Measurements from ENCODE around the gene MYBBP1A.

GRCh38 chr17:4509401-4509800, 45.8 kb downstream of the MYBBP1A start:
- TF ChIP-seq, protein P1, sequence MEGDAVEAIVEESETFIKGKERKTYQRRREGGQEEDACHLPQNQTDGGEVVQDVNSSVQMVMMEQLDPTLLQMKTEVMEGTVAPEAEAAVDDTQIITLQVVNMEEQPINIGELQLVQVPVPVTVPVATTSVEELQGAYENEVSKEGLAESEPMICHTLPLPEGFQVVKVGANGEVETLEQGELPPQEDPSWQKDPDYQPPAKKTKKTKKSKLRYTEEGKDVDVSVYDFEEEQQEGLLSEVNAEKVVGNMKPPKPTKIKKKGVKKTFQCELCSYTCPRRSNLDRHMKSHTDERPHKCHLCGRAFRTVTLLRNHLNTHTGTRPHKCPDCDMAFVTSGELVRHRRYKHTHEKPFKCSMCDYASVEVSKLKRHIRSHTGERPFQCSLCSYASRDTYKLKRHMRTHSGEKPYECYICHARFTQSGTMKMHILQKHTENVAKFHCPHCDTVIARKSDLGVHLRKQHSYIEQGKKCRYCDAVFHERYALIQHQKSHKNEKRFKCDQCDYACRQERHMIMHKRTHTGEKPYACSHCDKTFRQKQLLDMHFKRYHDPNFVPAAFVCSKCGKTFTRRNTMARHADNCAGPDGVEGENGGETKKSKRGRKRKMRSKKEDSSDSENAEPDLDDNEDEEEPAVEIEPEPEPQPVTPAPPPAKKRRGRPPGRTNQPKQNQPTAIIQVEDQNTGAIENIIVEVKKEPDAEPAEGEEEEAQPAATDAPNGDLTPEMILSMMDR (conservative IDR thresholded peaks at IDR 0.05; ENCODE audit: low read depth, low read length), result no peak
- no peak for TF ChIP-seq EZH2 (IDR thresholded peaks at IDR 0.05; ENCODE audit: borderline replicate concordance, low read depth, low read length, poor library complexity, severe bottlenecking)

Measured in A673 (cell line).